ENCODE data around the gene BRMS1L. TPM values are rescaled to one million over a fixed set of nuclear protein-coding genes. Genes with fewer than 3 reads are reported as not detected.
A peak's percentile ranks its signal among the peaks of the same experiment; 100 is the strongest.
"Not testable (repeated sequence)": the region's sequence is repeated elsewhere in the genome, so short reads cannot be mapped to it uniquely, and the experiment has no call there.

The BRMS1L gene
- total and polyA plus RNA-seq, 7 donors: 4.2 to 10.5 (median 5.8) TPM

DNA sequence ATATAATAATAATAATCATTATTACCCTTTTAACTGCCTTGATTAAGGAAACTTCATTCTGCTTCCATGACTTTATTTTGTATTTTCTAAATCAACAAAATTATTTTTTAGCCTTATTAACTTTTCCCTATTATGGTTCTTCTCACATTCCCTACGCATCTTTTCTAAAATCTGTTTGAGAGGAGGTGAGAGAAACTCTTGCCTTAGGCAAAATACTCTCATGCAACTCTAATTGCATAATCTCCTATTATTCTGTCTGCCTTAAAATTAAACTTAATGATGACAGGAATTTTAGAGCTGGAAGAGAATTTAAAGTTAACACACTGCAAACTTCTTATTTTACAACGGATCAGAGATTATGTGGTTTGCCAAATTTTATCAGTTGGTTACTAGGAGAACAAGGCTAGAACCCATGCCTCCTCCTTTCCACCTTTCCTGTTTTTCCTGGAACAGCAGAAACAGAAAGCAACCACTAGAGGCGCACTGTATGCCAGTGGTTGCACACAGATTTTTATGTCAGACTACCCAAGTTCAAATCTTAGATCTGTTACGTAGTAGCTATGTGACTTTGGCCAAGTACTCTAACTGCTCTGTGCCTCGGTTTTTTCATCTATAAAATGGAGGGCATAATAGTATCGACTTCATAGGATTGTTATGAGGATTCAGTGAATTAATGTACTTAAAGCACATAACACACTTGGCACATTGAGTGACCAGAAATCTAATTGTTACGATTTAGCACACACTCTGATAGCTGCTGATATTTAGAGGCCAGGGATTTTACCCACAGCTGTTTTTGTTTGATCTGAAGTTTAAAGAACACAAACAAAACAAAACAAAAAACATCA, 4.3 kb upstream of the BRMS1L start:
- Histone ChIP-seq H3K9me3 (no peaks in the 10 kb centered on the region), H3K27me3 (no peaks in the 10 kb centered on the region), H3K4me3 (no peak overlapping the region), H3K4me1 (peaks cover 0 to 5% (median 0%) of the 10 kb centered on the region in 4 donors), H3K27ac (no peak overlapping the region), H3K36me3 (no peaks in the 10 kb centered on the region)
- WGBS, 2 donors: 23 to 29% methylated on average over 7 of the region's 7 CpGs
- intact Hi-C loops (cut with DNase I): loop anchor here (10.0 kb wide), 2 partner anchors 417 to 777 kb away; partner anchors contain the start of genes FAM177A1 and NFKBIA
- TF ChIP-seq POLR2A (IDR thresholded peaks at IDR 0.05) (no peak), EP300 (IDR thresholded peaks at IDR 0.05) (no peak), POLR2AphosphoS5 (IDR thresholded peaks at IDR 0.05) (no peak)
- TF ChIP-seq, protein P1, sequence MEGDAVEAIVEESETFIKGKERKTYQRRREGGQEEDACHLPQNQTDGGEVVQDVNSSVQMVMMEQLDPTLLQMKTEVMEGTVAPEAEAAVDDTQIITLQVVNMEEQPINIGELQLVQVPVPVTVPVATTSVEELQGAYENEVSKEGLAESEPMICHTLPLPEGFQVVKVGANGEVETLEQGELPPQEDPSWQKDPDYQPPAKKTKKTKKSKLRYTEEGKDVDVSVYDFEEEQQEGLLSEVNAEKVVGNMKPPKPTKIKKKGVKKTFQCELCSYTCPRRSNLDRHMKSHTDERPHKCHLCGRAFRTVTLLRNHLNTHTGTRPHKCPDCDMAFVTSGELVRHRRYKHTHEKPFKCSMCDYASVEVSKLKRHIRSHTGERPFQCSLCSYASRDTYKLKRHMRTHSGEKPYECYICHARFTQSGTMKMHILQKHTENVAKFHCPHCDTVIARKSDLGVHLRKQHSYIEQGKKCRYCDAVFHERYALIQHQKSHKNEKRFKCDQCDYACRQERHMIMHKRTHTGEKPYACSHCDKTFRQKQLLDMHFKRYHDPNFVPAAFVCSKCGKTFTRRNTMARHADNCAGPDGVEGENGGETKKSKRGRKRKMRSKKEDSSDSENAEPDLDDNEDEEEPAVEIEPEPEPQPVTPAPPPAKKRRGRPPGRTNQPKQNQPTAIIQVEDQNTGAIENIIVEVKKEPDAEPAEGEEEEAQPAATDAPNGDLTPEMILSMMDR (IDR thresholded peaks at IDR 0.05): peak in 2 of 4 experiments; percentile 43 to 57
- no peak for DNase-seq

DNA sequence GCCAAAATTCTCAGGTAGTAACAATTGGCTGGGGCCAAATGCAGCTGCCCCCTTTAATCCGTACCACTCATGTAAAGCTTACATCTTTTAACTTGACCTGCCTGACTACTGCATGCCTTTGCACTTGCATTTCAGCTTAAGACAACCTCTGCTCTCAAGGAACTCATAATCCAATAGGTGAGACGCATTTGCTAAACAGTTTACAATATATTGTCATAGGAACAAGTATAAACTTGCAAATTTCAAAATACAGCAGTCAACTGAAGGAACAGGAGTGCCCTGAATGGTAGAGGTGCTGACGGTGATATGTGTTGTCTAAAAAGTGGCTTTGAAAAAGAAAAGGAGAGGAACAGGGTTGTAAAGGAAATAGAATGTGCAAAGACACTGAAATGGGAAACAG, 3.6 kb upstream of the BRMS1L start:
- TF ChIP-seq POLR2AphosphoS5 (IDR thresholded peaks at IDR 0.05): no peak
- TF ChIP-seq, protein P1 (IDR thresholded peaks at IDR 0.05): no peak
- no peak for TF ChIP-seq POLR2A (IDR thresholded peaks at IDR 0.05)
- TF ChIP-seq EP300 (IDR thresholded peaks at IDR 0.05): no peak
- DNase-seq: no peak
- no peaks in the 10 kb centered on the region for H3K27me3 ChIP-seq
- intact Hi-C loops (cut with DNase I): loop anchor here (10.0 kb wide), 2 partner anchors 418 to 778 kb away; partner anchors contain the start of genes FAM177A1 and NFKBIA
- H3K4me1 ChIP-seq: peaks cover 0 to 11% (median 5%) of the 10 kb centered on the region in 4 donors
- H3K9me3 ChIP-seq: no peaks in the 10 kb centered on the region
- H3K4me3 ChIP-seq: no peak overlapping the region
- no peaks in the 10 kb centered on the region for H3K36me3 ChIP-seq
- 65 to 76% methylated on average over 3 of the region's 3 CpGs for WGBS, 2 donors
- no peak overlapping the region for H3K27ac ChIP-seq

DNA sequence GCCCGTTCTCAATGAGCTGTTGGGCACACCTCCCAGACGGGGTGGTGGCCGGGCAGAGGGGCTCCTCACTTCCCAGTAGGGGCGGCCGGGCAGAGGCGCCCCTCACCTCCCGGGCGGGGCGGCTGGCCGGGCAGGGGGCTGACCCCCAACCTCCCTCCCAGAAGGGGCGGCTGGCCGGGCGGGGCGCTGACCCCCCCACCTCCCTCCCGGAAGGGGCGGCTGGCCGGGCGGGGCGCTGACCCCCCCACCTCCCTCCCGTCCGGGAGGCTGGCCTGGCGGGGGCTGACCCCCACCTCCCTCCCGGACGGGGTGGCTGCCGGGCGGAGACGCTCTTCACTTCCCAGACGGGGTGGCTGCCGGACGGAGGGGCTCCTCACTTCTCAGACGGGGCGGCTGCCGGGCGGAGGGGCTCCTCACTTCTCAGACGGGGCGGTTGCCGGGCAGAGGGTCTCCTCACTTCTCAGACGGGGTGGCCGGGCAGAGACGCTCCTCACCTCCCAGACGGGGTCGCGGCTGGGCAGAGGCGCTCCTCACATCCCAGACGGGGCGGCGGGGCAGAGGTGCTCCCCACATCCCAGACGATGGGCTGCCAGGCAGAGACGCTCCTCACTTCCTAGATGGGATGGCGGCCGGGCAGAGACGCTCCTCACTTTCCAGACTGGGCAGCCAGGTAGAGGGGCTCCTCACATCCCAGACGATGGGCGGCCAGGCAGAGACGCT, 1.5 kb upstream of the BRMS1L start:
- 82 to 88% methylated on average over 35 to 49 of the region's 55 CpGs for WGBS, 2 donors
- intact Hi-C loops (cut with DNase I): loop anchor here (10.0 kb wide), 2 partner anchors 420 to 780 kb away; partner anchors contain the start of genes FAM177A1 and NFKBIA
- H3K36me3 ChIP-seq, H3K27ac ChIP-seq, H3K9me3 ChIP-seq, H3K27me3 ChIP-seq, DNase-seq: not testable (repeated sequence)
- peak overlapping the region in 1 of 4 donors; percentile 94 for H3K4me3 ChIP-seq
- peaks cover 0 to 13% (median 8%) of the 10 kb centered on the region in 4 donors for H3K4me1 ChIP-seq

DNA sequence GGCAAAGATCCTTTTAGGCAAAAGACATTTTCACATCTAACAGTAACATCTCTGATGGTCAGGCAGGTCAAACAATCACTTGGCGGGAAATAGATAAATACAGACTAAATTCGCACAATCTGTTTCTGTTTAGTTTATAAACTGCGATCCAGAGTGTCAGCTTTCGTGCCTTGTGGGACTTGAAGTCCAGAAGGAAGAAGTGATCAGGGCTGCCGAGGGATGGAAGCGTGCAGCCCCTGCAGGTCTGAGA, 245 bp upstream of the BRMS1L start:
- 0 to 1% methylated on average over 6 of the region's 6 CpGs for WGBS, 2 donors
- H3K36me3 ChIP-seq: no peaks in the 10 kb centered on the region
- H3K9me3 ChIP-seq: no peaks in the 10 kb centered on the region
- intact Hi-C loops (cut with DNase I): loop anchor here (2.0 to 10.0 kb wide), 3 partner anchors 15 to 781 kb away; partner anchors contain the start of genes FAM177A1 and NFKBIA
- no peaks in the 10 kb centered on the region for H3K27me3 ChIP-seq
- H3K4me3 ChIP-seq: peak overlapping the region; percentile 65 to 94 (median 88)
- no peak for DNase-seq
- TF ChIP-seq EP300 (IDR thresholded peaks at IDR 0.05) (no peak), POLR2AphosphoS5 (IDR thresholded peaks at IDR 0.05) (no peak), POLR2A (IDR thresholded peaks at IDR 0.05) (no peak)
- TF ChIP-seq, protein P1 (IDR thresholded peaks at IDR 0.05): no peak
- peak overlapping the region; percentile 95 to 99 (median 98) for H3K27ac ChIP-seq
- peaks cover 0 to 13% (median 8%) of the 10 kb centered on the region in 4 donors for H3K4me1 ChIP-seq

DNA sequence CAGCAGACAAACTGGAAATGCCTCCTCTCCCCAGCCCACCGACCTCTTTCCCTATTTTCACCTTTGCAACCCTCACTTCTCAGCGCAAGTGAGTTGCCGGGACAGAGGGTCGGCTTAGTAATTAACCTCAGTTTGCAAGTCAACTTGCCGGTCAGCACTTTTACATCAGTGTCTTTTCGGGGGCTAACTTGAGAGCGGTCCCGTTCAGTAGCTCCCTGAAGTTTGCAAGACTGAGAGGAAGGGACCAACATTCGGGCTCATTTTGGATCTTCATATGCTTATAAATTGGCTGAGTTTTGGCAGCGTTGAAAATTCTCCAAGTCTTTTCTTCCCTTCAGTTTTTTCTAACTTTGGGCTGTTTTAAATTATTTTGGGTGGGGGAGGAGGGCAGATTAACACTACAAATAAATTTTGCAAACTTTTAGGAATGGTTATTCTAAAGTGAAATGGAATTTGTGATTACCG, 846 bp downstream of the BRMS1L start:
- no peak for DNase-seq
- Histone ChIP-seq H3K9me3 (no peaks in the 10 kb centered on the region), H3K27ac (peak overlapping the region; percentile 95 to 99 (median 98)), H3K4me3 (peak overlapping the region; percentile 65 to 94 (median 88)), H3K36me3 (peaks cover 0 to 7% (median 3%) of the 10 kb centered on the region in 4 donors), H3K4me1 (peaks cover 0 to 13% (median 8%) of the 10 kb centered on the region in 4 donors), H3K27me3 (no peaks in the 10 kb centered on the region)
- WGBS, 2 donors: 3 to 4% methylated on average over 11 of the region's 11 CpGs
- TF ChIP-seq, protein P1 (IDR thresholded peaks at IDR 0.05): peak in 1 of 4 experiments; percentile 14
- no peak for TF ChIP-seq POLR2A (IDR thresholded peaks at IDR 0.05)
- intact Hi-C loops (cut with DNase I): loop anchor here (2.0 to 10.0 kb wide), 3 partner anchors 16 to 782 kb away; partner anchors contain the start of genes FAM177A1 and NFKBIA
